AG09309 (cell line): ENCODE measurements around the gene SRRM5.

Experiments used
- DNase-seq: peaks from one replicate; pipeline ENCODE4 v3.0.0-alpha.2; 2010; ENCODE audit warnings: low read depth
- H3K4me3 ChIP-seq: 2 replicates; pipeline ENCODE4 v1.5.1; 2011; ENCODE audit warnings: mild to moderate bottlenecking, low read depth, low read length, moderate library complexity; ENCODE audit not compliant: control insufficient read depth
- TF ChIP-seq, protein P1 (sequence below): IDR thresholded peaks from 2 replicates; pipeline ENCODE4 v1.5.1; 2011; ENCODE audit warnings: mild to moderate bottlenecking, low read depth, low read length, inconsistent platforms; ENCODE audit not compliant: insufficient read depth, control insufficient read depth; ENCODE audit errors: missing control alignments

Gene SRRM5

DNA sequence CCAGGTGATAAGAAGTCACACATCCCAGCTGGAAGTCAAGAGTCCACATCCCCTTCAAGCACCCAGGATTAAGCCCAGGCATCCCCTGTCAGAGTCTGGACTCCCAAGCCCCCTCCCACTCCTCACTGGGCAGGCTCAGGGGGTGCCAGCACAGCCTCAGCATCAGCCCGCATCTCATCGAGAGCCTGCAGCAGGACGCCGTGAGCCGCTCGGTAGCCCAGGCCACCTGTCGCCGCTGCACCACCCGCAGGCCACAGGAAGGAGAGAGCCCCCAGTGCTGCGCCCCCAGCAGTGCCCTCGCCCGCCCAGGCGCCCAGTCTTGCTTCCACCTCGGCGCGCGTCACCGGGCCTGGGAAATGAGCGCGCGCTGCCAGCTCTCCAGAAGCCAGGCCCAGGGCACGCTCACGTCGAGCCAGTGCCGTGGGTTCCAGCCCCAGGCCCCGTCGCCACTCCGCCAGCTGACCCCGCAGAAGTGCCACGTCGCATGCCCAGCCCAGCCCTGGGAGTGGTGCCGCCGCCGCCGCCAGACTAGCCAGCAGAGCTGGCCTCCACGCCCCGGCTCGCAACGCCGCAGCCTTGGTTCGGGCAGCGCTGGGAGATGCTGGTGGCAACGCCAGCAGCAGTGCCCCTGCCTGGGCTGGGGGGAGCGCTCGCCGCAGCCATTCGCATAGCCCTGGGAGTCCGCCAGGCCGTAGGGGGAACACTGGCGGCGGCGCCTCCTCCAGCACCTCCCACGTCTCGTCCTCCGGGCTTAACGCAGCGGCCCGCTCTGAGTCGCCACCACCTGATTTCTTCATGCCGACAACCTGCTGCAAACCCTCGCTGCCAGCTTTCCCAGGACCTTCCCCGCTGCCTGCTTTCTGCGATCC lies 19.8 kb upstream of the SRRM5 start:
- TF ChIP-seq, protein P1, sequence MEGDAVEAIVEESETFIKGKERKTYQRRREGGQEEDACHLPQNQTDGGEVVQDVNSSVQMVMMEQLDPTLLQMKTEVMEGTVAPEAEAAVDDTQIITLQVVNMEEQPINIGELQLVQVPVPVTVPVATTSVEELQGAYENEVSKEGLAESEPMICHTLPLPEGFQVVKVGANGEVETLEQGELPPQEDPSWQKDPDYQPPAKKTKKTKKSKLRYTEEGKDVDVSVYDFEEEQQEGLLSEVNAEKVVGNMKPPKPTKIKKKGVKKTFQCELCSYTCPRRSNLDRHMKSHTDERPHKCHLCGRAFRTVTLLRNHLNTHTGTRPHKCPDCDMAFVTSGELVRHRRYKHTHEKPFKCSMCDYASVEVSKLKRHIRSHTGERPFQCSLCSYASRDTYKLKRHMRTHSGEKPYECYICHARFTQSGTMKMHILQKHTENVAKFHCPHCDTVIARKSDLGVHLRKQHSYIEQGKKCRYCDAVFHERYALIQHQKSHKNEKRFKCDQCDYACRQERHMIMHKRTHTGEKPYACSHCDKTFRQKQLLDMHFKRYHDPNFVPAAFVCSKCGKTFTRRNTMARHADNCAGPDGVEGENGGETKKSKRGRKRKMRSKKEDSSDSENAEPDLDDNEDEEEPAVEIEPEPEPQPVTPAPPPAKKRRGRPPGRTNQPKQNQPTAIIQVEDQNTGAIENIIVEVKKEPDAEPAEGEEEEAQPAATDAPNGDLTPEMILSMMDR: no peak
- no peak for DNase-seq
- no peak overlapping the region for H3K4me3 ChIP-seq

GRCh38 chr19:43592800-43593350 lies 19.0 kb upstream of the SRRM5 start:
- TF ChIP-seq, protein P1: no peak
- no peak overlapping the region for H3K4me3 ChIP-seq
- no peak for DNase-seq

GRCh38 chr19:43594081-43594697 lies 17.7 kb upstream of the SRRM5 start:
- H3K4me3 ChIP-seq: peak overlapping the region; percentile 74
- no peak for DNase-seq
- TF ChIP-seq, protein P1: no peak

GRCh38 chr19:43594710-43595604 lies 16.9 kb upstream of the SRRM5 start:
- H3K4me3 ChIP-seq: peak overlapping the region; percentile 74
- TF ChIP-seq, protein P1: peak; percentile 93
- no peak for DNase-seq

DNA sequence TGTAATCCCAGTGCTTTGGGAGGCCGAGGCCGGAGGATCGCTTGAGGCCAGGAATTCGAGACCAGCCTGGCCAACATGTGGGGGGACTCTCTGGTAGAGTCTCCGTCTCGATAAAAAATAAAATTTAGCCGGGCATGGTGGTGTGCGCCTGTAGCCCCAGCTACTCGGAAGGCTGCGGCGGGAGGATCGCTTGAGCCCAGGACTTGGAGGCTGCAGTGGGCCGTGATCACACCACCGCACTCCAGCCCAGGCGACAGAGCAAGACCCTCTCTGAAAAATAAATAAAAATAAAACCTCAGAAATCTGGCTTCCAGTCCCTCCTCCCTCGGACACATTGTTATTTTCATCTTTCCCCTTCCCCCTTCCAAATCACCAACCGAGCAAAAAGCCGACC lies 16.3 kb upstream of the SRRM5 start:
- no peak for DNase-seq
- TF ChIP-seq, protein P1: no peak

More for the DNA sequence above, 16.3 kb upstream of the SRRM5 start:
- peak overlapping the region; percentile 74 for H3K4me3 ChIP-seq
